ENCODE results near the gene UNC5C. TPM values are rescaled to one million over a fixed set of nuclear protein-coding genes. Genes with fewer than 3 reads are reported as not detected.

The UNC5C gene
- total RNA-seq, 1 donor: under 0.01 TPM

- DNase-seq (ENCODE audit: low read depth in 2 of 3, low spot score in 2 of 3): no peak
These were observed 187.7 kb downstream of the UNC5C start for GRCh38 chr4:95360906-95361695.

- no peak for DNase-seq (ENCODE audit: low read depth in 2 of 3, low spot score in 2 of 3)
These were observed 188.4 kb downstream of the UNC5C start for GRCh38 chr4:95360256-95360903.

- no peak for DNase-seq (ENCODE audit: low read depth in 2 of 3, low spot score in 2 of 3)
These were observed 190.4 kb downstream of the UNC5C start for GRCh38 chr4:95358421-95358820.

DNA sequence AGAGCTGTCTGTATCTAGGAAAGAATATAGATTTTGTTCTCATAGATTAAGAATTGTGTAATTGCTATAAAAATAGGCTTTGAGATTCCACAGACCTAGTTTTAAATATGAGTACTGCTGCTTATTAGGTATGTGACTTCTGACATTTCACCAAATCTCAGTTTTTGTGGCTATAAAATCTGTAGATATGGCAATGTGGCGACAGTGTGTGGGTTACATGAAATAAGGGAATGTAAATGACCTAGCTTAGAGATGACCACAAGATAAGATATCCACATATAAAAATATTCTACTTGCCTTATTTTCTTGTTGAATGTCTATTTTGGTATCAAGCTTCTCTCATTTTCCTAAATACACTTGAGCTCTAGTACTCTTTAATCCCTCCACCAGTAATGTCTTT lies 193.8 kb downstream of the UNC5C start:
- no peak for DNase-seq (ENCODE audit: low read depth in 2 of 3, low spot score in 2 of 3)

DNA sequence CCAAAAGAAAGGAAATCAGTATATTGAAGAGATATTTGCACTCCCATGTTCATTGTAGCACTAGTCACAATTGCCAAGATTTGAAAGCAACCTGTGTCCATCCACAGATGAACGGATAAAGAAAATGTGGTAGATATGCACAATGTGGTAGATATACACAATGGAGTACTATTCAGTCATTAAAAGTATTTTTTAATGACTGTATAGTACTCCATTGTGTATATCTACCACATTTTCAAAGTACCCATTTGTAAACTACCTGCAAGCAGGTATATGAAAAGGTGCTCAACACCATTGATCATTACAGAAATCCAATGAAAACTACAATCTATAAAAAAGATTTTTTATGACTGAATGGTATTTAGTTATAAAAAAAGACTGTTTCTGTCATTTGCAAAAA lies 200.4 kb downstream of the UNC5C start:
- no peak for DNase-seq (ENCODE audit: low read depth in 2 of 3, low spot score in 2 of 3)

DNA sequence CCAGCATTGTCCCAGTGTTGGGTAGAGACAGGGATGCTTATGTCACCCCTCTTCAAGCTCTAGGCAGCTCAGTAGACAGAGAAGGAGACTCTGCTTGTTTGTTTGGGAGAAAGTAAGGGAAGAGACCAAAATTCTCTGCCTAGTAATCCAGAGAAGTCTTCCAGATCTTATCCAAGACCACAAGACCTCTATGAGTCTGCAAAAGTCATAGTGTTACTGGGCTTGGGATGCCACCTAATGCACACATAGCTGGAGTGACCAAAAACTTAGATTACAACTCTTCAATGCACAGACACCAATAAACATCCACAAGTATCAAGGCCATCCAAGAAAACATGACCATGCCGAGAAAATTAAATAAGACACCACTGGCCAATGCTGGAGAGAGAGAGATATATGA lies 205.5 kb downstream of the UNC5C start:
- no peak for DNase-seq (ENCODE audit: low read depth in 2 of 3, low spot score in 2 of 3)

DNA sequence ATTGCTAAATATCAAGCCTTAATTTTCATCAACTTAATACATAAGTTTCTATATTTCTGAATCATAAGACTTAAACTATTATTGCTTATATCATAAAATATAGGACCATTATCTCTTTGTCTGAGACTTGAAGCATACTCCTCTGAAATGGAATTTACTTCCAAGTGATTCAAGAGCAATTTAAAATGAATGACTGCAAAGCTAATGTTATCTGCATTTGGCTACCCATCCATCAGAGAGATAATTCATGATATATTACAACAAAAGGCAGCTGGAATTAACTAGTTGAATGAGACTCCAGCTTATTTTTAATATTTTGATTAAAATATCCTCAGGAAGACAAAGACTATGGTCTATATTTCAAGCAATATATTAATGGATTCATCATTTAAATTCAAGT lies 208.6 kb downstream of the UNC5C start:
- DNase-seq (ENCODE audit: low read depth in 2 of 3, low spot score in 2 of 3): no peak

DNA sequence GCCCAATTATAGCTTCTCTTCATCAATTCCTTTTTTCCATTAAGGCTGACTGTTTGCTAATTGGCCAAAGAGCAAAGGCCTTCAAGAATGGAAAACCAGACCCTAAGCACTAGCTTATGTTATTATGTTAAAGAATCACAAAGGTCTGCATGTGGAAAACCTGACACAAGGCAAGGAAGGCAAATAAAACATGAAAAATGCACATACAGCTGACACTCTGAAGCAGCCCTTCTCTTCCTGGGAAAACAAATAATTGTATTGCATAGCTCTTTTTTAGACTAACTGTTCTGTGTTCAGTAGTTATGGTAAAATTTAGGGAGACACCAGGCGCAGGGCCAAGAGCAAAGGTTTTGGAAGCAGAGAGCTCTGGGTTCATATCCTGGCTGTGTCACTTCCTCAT lies 223.1 kb downstream of the UNC5C start:
- no peak for DNase-seq (ENCODE audit: low read depth in 2 of 3, low spot score in 2 of 3)

GRCh38 chr4:95319169-95319568 lies 229.6 kb downstream of the UNC5C start:
- no peak for DNase-seq (ENCODE audit: low read depth in 2 of 3, low spot score in 2 of 3)

DNA sequence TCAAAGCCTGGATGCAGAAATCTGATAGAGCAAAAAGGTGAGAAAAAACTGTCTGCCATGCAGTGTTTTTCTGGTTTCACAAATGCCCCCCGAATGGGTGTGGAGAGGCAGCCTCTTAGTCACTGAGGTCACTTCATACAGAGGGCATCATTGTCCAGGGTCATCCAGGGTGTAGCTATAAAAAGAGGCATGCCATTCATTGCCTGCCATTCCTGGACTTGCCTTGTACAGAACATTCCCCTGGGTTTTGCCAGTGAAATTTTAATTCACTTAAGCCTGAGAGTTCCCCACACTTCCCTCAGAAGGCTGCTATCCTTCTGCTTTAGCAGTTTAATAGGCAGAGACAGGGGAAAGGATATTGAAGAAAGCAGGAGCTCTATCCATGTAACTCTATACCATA lies 230.3 kb downstream of the UNC5C start:
- DNase-seq (ENCODE audit: low read depth in 2 of 3, low spot score in 2 of 3): no peak

- no peak for DNase-seq (ENCODE audit: low read depth in 2 of 3, low spot score in 2 of 3)
These were observed 230.7 kb downstream of the UNC5C start for GRCh38 chr4:95318044-95318443.

- DNase-seq (ENCODE audit: low read depth in 2 of 3, low spot score in 2 of 3): no peak
These were observed 231.5 kb downstream of the UNC5C start for GRCh38 chr4:95317085-95317793.

GRCh38 chr4:95314573-95314972 lies 234.2 kb downstream of the UNC5C start:
- no peak for DNase-seq (ENCODE audit: low read depth in 2 of 3, low spot score in 2 of 3)

- DNase-seq (ENCODE audit: low read depth in 2 of 3, low spot score in 2 of 3): no peak
These were observed 243.9 kb downstream of the UNC5C start for GRCh38 chr4:95304898-95305297.

GRCh38 chr4:95300304-95300703 lies 248.5 kb downstream of the UNC5C start:
- DNase-seq (ENCODE audit: low read depth in 2 of 3, low spot score in 2 of 3): no peak

DNA sequence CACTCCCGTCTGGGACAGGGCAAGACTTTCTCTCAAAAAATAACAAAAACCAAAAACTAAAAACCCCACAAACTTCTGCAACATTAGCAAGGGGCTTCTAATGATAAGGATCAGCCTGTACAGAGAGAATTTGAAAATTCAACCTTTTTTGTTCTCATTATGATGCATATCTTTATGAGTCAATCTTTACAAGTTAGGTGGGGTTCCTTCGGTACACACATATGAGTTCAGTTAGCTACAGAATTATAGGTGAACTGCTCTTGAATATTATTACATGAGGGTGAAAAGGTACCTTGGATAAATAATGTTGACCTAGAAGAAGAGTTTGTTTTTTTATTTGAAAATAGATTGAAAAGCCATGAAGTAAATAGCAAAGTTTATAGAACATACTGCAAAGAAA lies 252.7 kb downstream of the UNC5C start:
- no peak for DNase-seq (ENCODE audit: low read depth in 2 of 3, low spot score in 2 of 3)

DNA sequence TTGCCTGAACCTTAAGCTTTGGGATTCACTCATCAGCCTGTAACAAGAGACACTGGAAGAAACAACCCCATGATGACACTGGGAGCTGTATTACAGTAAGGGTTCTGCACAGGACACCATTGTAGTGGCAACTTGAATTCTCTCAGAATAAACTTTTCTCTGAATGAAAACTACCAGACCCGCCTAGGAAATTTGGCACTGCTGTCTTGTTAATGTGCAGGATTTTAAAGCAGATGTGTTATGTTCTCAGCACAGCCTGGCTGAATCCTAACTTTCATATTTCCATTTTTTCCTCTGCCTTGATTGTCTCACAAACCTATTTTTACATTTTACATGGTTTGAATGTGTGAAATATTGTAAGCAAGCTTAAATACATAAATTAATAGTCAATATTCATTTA lies 253.6 kb downstream of the UNC5C start:
- DNase-seq (ENCODE audit: low read depth in 2 of 3, low spot score in 2 of 3): no peak

DNA sequence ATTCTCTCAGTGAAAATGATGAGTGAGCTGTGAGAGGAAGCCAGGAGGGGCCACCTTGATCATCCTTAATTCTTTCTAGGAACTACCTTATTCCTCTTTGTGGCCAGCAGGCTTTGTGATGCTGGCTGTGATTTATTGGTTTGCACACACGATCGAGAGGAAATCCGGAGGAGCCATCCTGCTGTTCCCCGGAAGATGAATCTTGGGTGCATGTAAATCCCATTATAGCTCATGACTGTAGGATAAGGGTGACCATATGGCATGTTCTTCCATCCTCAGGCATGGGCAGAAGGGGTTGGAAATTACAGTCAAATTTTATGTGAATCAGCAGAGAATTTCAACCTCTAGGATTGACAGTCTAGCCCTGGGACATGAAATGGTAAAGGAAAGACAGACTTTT lies 254.5 kb downstream of the UNC5C start:
- no peak for DNase-seq (ENCODE audit: low read depth in 2 of 3, low spot score in 2 of 3)

DNA sequence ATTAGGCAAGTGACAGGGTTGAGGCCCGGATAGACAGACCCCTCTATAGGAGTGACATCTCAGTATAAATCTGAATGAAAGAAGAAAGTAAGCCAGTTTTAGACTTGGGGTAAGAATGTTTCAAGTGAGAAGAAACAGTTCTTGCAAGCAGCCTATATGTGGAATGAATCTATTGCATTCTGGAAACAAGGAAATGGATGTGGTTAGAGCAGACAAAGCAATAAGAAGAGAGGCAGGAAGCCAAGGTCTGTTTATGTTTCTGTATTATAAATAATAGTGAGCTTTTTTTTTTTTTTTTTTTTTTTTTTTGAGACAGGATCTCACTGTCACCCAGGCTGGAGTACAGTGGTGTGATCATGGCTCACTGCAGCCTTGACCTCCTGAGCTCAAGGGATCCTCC lies 255.8 kb downstream of the UNC5C start:
- peak in 1 of 3 donors; percentile 49 for DNase-seq (ENCODE audit: low read depth in 2 of 3, low spot score in 2 of 3)

- DNase-seq (ENCODE audit: low read depth in 2 of 3, low spot score in 2 of 3): peak in 2 of 3 donors; percentile 16 to 57
These were observed 258.1 kb downstream of the UNC5C start for GRCh38 chr4:95290702-95291101.

- DNase-seq (ENCODE audit: low read depth in 2 of 3, low spot score in 2 of 3): peak in 2 of 3 donors; percentile 3 to 40
These were observed 259.6 kb downstream of the UNC5C start for GRCh38 chr4:95289028-95289634.
